Testis (tissue), 3 donors: Measurements from ENCODE around the gene SERPIND1. TPM values are rescaled to one million over a fixed set of nuclear protein-coding genes. Genes with fewer than 3 reads are reported as not detected.

Experiments
- DNase-seq: peaks from one replicate; pipeline ENCODE4 v3.0.0-alpha.2; 2019
- H3K27ac ChIP-seq, 2 donors: fragments of 200-600 bp; sonication (generic); one replicate each; pipeline ENCODE4 v1.5.1; 2019
- H3K27me3 ChIP-seq: fragments of 200-600 bp; sonication (generic); one replicate; pipeline ENCODE4 v1.5.1; 2019
- H3K36me3 ChIP-seq: fragments of 200-600 bp; sonication (generic); one replicate; pipeline ENCODE4 v1.5.1; 2017; ENCODE audit warnings: low read depth; ENCODE audit errors: missing control alignments
- H3K4me1 ChIP-seq: fragments of 200-600 bp; sonication (generic); one replicate; pipeline ENCODE4 v1.5.1; 2019
- H3K4me3 ChIP-seq, 2 donors: fragments of 200-600 bp; sonication (generic); one replicate each; pipeline ENCODE4 v1.5.1; 2017 to 2019
- H3K9me3 ChIP-seq: fragments of 200-600 bp; sonication (generic); one replicate; pipeline ENCODE4 v1.5.1; 2017
- POLR2A ChIP-seq: fragments of 450-650 bp; IDR thresholded peaks from one replicate; pipeline ENCODE4 v1.6.1; 2017; ENCODE audit warnings: antibody characterized with exemption, mild to moderate bottlenecking, moderate library complexity
- WGBS, 2 donors: methylation state at CpG; one replicate each; pipeline ENCODE4 v1.1.5; 2018; 5-methylcytosine and 5-hydroxymethylcytosine counted together
- intact Hi-C: fragments of 100-400 bp; cut with DNase I; formaldehyde crosslinking; loops from one replicate; pipeline ENCODE4 v1.15.1; 2023; ENCODE audit warnings: low total_unique reads
- polyA plus RNA-seq: library from polyadenylated mRNA; stranded (reverse); fragments of 350-450 nt; fragmentation: Illumina TruSeq; extraction: RNeasy Lipid Tissue Mini Kit (QIAGEN cat#74804); gene quantifications from one replicate; pipeline ENCODE4 v1.2.3, GENCODE V29; 2014; ENCODE audit warnings: low read depth, low replicate concordance; ENCODE audit not compliant: insufficient read depth
- total RNA-seq, 2 donors: library from RNA; depleted of rRNA; stranded (reverse); fragments of >200 nt; gene quantifications; one replicate each; pipeline ENCODE4 v1.2.3, GENCODE V29; 2016
- TF ChIP-seq, protein P1 (sequence below), 3 experiments: fragments of 450-650 bp in 2 of 3; fragments of 200-600 bp in 1 of 3; sonication (generic) in 1 of 3; IDR thresholded peaks; one replicate each; pipeline ENCODE4 v1.5.1; 2016 to 2019; ENCODE audit warnings: antibody characterized with exemption in 3 of 3, mild to moderate bottlenecking in 2 of 3, moderate library complexity in 1 of 3

The SERPIND1 gene
- total and polyA plus RNA-seq, 3 donors from 2014 or later: 0.16 to 0.78 (median 0.25) TPM

DNA sequence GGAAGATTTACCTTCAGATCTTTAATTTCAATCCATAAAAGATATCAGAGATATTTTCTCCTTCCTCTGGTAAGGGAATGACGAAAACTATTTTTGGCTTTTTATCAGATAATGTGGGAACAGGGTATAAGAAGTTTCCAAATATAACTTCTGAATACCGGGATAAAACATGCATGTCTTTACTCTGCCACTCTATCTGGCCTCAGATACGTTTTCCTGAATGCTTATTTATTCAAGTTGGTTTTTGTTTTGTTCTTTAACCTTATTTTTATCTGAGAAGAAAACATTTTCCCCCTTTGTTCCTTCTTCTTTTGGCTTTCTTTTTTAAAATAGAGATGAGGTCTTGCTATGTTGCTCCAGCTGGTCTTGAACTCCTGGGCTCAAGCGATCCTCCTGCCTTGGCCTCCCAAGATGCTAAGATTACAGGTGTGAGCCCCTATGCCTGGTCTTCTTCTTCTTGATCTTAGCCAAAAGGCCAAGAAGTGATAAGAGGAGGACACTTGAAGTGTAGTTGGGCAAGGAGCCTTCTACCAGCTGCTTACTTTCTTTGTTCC, 1.5 kb downstream of the SERPIND1 start:
- DNase-seq: no peak
- intact Hi-C loops: no loop called here
- Histone ChIP-seq H3K9me3 (no peaks in the 10 kb centered on the region), H3K4me3 (no peak overlapping the region), H3K4me1 (no peaks in the 10 kb centered on the region), H3K36me3 (no peaks in the 10 kb centered on the region), H3K27ac (no peak overlapping the region), H3K27me3 (no peaks in the 10 kb centered on the region)
- TF ChIP-seq POLR2A: no peak
- TF ChIP-seq, protein P1, sequence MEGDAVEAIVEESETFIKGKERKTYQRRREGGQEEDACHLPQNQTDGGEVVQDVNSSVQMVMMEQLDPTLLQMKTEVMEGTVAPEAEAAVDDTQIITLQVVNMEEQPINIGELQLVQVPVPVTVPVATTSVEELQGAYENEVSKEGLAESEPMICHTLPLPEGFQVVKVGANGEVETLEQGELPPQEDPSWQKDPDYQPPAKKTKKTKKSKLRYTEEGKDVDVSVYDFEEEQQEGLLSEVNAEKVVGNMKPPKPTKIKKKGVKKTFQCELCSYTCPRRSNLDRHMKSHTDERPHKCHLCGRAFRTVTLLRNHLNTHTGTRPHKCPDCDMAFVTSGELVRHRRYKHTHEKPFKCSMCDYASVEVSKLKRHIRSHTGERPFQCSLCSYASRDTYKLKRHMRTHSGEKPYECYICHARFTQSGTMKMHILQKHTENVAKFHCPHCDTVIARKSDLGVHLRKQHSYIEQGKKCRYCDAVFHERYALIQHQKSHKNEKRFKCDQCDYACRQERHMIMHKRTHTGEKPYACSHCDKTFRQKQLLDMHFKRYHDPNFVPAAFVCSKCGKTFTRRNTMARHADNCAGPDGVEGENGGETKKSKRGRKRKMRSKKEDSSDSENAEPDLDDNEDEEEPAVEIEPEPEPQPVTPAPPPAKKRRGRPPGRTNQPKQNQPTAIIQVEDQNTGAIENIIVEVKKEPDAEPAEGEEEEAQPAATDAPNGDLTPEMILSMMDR (IDR thresholded peaks at IDR 0.05): no peak
- WGBS, 2 donors: 43 to 46% methylated on average over 4 of the region's 4 CpGs

DNA sequence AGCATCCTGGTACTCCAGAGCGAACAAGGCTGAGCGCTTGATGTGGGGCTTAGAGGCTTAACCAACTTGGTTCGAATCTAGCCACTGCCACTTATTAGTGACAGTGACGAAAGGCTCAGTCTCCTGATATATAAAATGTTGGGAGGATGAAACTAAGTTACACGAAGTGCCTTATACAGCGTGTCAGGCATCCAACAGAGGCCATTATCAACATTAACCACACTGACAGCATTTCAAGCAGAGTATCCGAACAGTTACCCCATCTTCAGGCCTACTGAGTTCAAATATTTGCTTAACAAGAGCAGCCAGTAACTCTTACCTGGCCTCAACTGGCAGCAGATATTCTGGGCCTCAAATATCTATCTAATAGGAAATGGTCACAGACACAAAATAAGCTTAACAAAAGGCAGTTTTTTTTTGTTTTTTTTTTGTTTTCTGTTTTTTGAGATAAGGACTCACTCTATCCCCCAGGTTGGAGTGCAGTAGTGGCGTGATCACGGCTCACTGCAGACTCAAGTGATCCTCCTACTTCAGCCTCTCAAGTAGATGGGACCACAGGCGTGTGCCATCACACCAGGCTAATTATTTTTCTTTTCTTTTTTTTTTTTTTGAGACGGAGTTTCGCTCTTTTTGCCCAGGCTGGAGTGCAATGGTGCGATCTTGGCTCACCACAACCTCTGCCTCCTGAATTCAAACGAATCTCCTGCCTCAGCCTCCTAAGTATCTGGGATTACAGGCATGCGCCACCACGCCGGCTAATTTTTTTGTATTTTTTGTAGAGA, 2.9 kb downstream of the SERPIND1 start:
- DNase-seq: no peak
- intact Hi-C loops: no loop called here
- no peaks in the 10 kb centered on the region for H3K36me3 ChIP-seq
- TF ChIP-seq POLR2A: no peak
- TF ChIP-seq, protein P1 (IDR thresholded peaks at IDR 0.05): no peak
- H3K9me3 ChIP-seq: no peaks in the 10 kb centered on the region
- H3K4me3 ChIP-seq: no peak overlapping the region
- H3K27ac ChIP-seq: no peak overlapping the region
- H3K4me1 ChIP-seq: no peaks in the 10 kb centered on the region
- WGBS, 2 donors: 92% methylated on average over 17 of the region's 17 CpGs
- H3K27me3 ChIP-seq: no peaks in the 10 kb centered on the region

DNA sequence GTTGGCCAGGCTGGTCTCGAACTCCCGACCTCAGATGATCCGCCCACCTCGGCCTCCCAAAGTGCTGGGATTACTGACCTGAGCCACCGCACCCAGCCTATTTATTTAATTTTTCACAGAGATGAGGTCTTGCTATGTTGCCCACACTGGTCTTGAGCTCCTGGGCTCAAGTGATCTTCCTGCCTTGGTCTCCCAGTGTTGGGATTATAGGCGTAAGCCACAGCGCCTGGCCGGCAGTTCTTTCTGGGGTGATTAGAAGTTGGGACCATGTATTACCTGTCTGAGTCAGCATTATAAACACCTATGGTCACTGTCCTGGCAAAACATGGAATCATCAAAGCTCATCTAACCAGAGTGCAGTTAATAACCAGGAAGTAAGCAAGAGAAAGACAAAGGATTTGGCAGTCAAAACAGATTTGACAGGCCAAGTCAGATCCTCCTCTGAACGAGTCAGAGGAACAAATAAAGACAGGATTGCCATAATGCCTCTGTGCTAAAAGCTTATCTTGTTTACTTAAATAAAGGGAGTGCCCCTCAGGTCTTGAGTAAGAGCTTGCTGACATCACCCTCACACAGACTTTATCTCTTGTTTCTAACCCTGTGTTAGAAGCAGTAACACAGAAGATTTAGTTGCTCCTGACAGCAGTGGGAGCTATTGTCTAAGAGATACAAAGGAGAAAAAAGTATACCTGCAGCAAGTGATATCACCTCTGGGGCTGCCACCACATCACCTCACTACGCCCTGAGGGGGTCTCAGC, 3.7 kb downstream of the SERPIND1 start:
- no peaks in the 10 kb centered on the region for H3K27me3 ChIP-seq
- H3K9me3 ChIP-seq: no peaks in the 10 kb centered on the region
- no peak overlapping the region for H3K4me3 ChIP-seq
- no peak for TF ChIP-seq POLR2A
- TF ChIP-seq, protein P1 (IDR thresholded peaks at IDR 0.05): no peak
- intact Hi-C loops: no loop called here
- DNase-seq: no peak
- WGBS, 2 donors: 85 to 86% methylated on average over 10 of the region's 10 CpGs
- no peaks in the 10 kb centered on the region for H3K4me1 ChIP-seq
- H3K36me3 ChIP-seq: no peaks in the 10 kb centered on the region
- H3K27ac ChIP-seq: no peak overlapping the region

DNA sequence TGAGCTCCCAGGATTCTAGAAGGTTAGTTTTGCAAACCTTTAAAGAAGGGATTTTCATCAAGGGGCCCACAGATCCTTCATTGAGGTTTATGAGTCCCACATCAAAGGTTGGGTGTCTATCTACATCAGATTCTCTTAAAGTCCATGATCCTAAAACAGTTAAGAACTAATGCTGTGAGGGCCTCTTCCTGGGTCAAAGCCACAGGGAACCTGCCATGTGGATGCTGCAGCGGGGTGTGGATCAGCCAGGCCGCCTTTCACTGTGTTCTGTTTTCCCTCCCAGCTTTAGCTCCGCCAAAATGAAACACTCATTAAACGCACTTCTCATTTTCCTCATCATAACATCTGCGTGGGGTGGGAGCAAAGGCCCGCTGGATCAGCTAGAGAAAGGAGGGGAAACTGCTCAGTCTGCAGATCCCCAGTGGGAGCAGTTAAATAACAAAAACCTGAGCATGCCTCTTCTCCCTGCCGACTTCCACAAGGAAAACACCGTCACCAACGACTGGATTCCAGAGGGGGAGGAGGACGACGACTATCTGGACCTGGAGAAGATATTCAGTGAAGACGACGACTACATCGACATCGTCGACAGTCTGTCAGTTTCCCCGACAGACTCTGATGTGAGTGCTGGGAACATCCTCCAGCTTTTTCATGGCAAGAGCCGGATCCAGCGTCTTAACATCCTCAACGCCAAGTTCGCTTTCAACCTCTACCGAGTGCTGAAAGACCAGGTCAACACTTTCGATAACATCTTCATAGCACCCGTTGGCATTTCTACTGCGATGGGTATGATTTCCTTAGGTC, 5.3 kb downstream of the SERPIND1 start:
- no peak for DNase-seq
- intact Hi-C loops: no loop called here
- no peak for TF ChIP-seq POLR2A
- TF ChIP-seq, protein P1 (IDR thresholded peaks at IDR 0.05): no peak
- Histone ChIP-seq H3K27ac (no peak overlapping the region), H3K4me3 (no peak overlapping the region), H3K4me1 (no peaks in the 10 kb centered on the region), H3K36me3 (no peaks in the 10 kb centered on the region), H3K27me3 (no peaks in the 10 kb centered on the region), H3K9me3 (no peaks in the 10 kb centered on the region)
- WGBS, 2 donors: 86 to 92% methylated on average over 24 to 25 of the region's 25 CpGs
